Measurements from ENCODE around the gene PDE12. TPM values are rescaled to one million over a fixed set of nuclear protein-coding genes. Genes with fewer than 3 reads are reported as not detected.
A peak's percentile ranks its signal among the peaks of the same experiment; 100 is the strongest.

Gene PDE12
- total RNA-seq, 1 experiment from 2014 or later, result 25.3 TPM

DNA sequence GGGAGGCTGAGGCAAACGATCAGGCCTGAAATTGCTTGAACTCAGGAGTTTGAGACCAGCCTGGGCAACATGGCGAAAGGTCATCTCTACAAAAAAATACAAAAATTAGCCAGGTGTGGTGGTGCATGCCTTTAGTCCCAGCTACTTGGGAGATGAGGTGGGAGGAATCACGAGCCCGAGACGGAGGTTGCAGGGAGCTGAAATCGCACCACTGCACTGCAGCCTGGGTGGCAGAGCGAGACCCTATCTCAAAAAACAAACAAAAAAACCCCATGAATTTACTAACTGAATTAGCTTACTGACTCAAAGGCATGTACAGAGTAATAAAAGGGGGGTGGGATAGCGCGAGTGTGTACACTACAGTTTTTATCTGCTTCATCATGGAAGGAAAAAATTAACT is 21.7 kb downstream of the PDE12 start:
- ChIA-PET CTCF (no interaction called here), POLR2A (ENCODE audit: unreplicated experiment) (no interaction called here)
- Histone ChIP-seq H3K9me3 (ENCODE audit: low read length) (no peaks in the 10 kb centered on the region), H4K20me1 (ENCODE audit: low read length) (peaks cover 11% of the 10 kb centered on the region), H3K4me2 (ENCODE audit: low read length) (no peak overlapping the region), H3K36me3 (ENCODE audit: low read depth, low read length) (peaks cover 71% of the 10 kb centered on the region), H2AFZ (ENCODE audit: low read length) (no peak overlapping the region), H3F3A (ENCODE audit: low read length, unreplicated experiment) (no peaks in the 10 kb centered on the region), H3K4me3 (ENCODE audit: low read length) (no peak overlapping the region), H3K9me2 (replicated peaks; ENCODE audit: low read length) (no peaks in the 10 kb centered on the region), H3K27ac (ENCODE audit: low read length) (no peak overlapping the region), H3K9ac (ENCODE audit: low read length) (no peak overlapping the region), H3K4me1 (ENCODE audit: insufficient read depth, low read length) (peaks cover 5% of the 10 kb centered on the region), H3K27me3 (ENCODE audit: low read length) (no peaks in the 10 kb centered on the region), H3K79me2 (ENCODE audit: low read length) (peaks cover 67% of the 10 kb centered on the region)
- intact Hi-C loops (cut with micrococcal nuclease), result no loop called here
- no peak for ATAC-seq
- no peak for DNase-seq
- no TSS peak for BruUV-seq (replicated peaks)
- TF ChIP-seq, protein P1, sequence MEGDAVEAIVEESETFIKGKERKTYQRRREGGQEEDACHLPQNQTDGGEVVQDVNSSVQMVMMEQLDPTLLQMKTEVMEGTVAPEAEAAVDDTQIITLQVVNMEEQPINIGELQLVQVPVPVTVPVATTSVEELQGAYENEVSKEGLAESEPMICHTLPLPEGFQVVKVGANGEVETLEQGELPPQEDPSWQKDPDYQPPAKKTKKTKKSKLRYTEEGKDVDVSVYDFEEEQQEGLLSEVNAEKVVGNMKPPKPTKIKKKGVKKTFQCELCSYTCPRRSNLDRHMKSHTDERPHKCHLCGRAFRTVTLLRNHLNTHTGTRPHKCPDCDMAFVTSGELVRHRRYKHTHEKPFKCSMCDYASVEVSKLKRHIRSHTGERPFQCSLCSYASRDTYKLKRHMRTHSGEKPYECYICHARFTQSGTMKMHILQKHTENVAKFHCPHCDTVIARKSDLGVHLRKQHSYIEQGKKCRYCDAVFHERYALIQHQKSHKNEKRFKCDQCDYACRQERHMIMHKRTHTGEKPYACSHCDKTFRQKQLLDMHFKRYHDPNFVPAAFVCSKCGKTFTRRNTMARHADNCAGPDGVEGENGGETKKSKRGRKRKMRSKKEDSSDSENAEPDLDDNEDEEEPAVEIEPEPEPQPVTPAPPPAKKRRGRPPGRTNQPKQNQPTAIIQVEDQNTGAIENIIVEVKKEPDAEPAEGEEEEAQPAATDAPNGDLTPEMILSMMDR (conservative IDR thresholded peaks at IDR 0.05; ENCODE audit: low read depth, low read length), result no peak
- TF ChIP-seq EZH2 (IDR thresholded peaks at IDR 0.05; ENCODE audit: low read length, unreplicated experiment) (no peak), EZH2phosphoT487 (IDR thresholded peaks at IDR 0.05; ENCODE audit: borderline replicate concordance, low read length) (no peak)

- Histone ChIP-seq H3K9me2 (replicated peaks; ENCODE audit: low read length) (no peaks in the 10 kb centered on the region), H3K4me2 (ENCODE audit: low read length) (peak overlapping the region; percentile 23; the same call in 1 of the 2 replicates), H3K27ac (ENCODE audit: low read length) (0 out of 2 replicates have a peak overlapping the region, but pooled peaks have one; percentile 1), H4K20me1 (ENCODE audit: low read length) (peaks cover 43% of the 10 kb centered on the region), H3F3A (ENCODE audit: low read length, unreplicated experiment) (no peaks in the 10 kb centered on the region), H2AFZ (ENCODE audit: low read length) (no peak overlapping the region), H3K27me3 (ENCODE audit: low read length) (no peaks in the 10 kb centered on the region), H3K9ac (ENCODE audit: low read length) (no peak overlapping the region), H3K4me3 (ENCODE audit: low read length) (no peak overlapping the region), H3K79me2 (ENCODE audit: low read length) (peaks cover 93% of the 10 kb centered on the region), H3K36me3 (ENCODE audit: low read depth, low read length) (peaks cover 38% of the 10 kb centered on the region), H3K9me3 (ENCODE audit: low read length) (no peaks in the 10 kb centered on the region), H3K4me1 (ENCODE audit: insufficient read depth, low read length) (peaks cover 23% of the 10 kb centered on the region)
- peak; percentile 64 for ATAC-seq
- TF ChIP-seq EZH2phosphoT487 (IDR thresholded peaks at IDR 0.05; ENCODE audit: borderline replicate concordance, low read length) (no peak), EZH2 (IDR thresholded peaks at IDR 0.05; ENCODE audit: low read length, unreplicated experiment) (no peak)
- TF ChIP-seq, protein P1 (conservative IDR thresholded peaks at IDR 0.05; ENCODE audit: low read depth, low read length), result peak; percentile 73
- BruUV-seq (replicated peaks), result no TSS peak
- intact Hi-C loops (cut with micrococcal nuclease), result loop anchor here (2.0 to 5.0 kb wide), 3 partner anchors 14 to 355 kb away; partner anchors contain the start of genes APPL1 and ARF4
- ChIA-PET CTCF (no interaction called here), POLR2A (ENCODE audit: unreplicated experiment) (no interaction called here)
- peak; percentile 83 for DNase-seq
Measured at GRCh38 chr3:57582474-57583168, 26.5 kb downstream of the PDE12 start.

- Histone ChIP-seq H3K36me3 (ENCODE audit: low read depth, low read length) (peaks cover 30% of the 10 kb centered on the region), H4K20me1 (ENCODE audit: low read length) (peaks cover 49% of the 10 kb centered on the region), H3K27me3 (ENCODE audit: low read length) (no peaks in the 10 kb centered on the region), H3K79me2 (ENCODE audit: low read length) (peaks cover 93% of the 10 kb centered on the region), H3K4me2 (ENCODE audit: low read length) (peak overlapping the region; percentile 23; the same call in 1 of the 2 replicates), H3K9me3 (ENCODE audit: low read length) (no peaks in the 10 kb centered on the region), H3K9me2 (replicated peaks; ENCODE audit: low read length) (no peaks in the 10 kb centered on the region), H3K4me3 (ENCODE audit: low read length) (no peak overlapping the region), H3K27ac (ENCODE audit: low read length) (peak overlapping the region; percentile 1; the same call in 1 of the 2 replicates), H3F3A (ENCODE audit: low read length, unreplicated experiment) (no peaks in the 10 kb centered on the region), H3K9ac (ENCODE audit: low read length) (no peak overlapping the region), H3K4me1 (ENCODE audit: insufficient read depth, low read length) (peaks cover 23% of the 10 kb centered on the region), H2AFZ (ENCODE audit: low read length) (no peak overlapping the region)
- ChIA-PET POLR2A (ENCODE audit: unreplicated experiment) (no interaction called here), CTCF (no interaction called here)
- DNase-seq (peak; percentile 55), ATAC-seq (peak; percentile 86)
- intact Hi-C loops (cut with micrococcal nuclease), result loop anchor here (2.0 to 5.0 kb wide), 3 partner anchors 13 to 356 kb away; partner anchors contain the start of genes APPL1 and ARF4
- TF ChIP-seq EZH2 (IDR thresholded peaks at IDR 0.05; ENCODE audit: low read length, unreplicated experiment) (no peak), EZH2phosphoT487 (IDR thresholded peaks at IDR 0.05; ENCODE audit: borderline replicate concordance, low read length) (no peak)
- TF ChIP-seq, protein P1 (conservative IDR thresholded peaks at IDR 0.05; ENCODE audit: low read depth, low read length), result no peak
- no TSS peak for BruUV-seq (replicated peaks)
Measured at GRCh38 chr3:57583544-57583943, 27.5 kb downstream of the PDE12 start.

All from PC-3 (cell line).